Nephron progenitor cell (in vitro differentiated cells): ENCODE results near the gene MORN5.

Experiments used
- DNase-seq: peaks from one replicate; pipeline ENCODE4 v3.0.0; 2021
- H3K27ac Mint-ChIP-seq: 2 replicates; pipeline ENCODE4 v1.8.0; 2021; ENCODE audit warnings: mild to moderate bottlenecking, moderate library complexity, mixed read lengths
- H3K27me3 Mint-ChIP-seq: 2 replicates; pipeline ENCODE4 v1.8.0; 2021; ENCODE audit warnings: mild to moderate bottlenecking, low read depth, mixed read lengths; ENCODE audit not compliant: poor library complexity
- H3K36me3 Mint-ChIP-seq: 2 replicates; pipeline ENCODE4 v1.8.0; 2021; ENCODE audit warnings: low read depth, mixed read lengths
- H3K4me1 Mint-ChIP-seq: 2 replicates; pipeline ENCODE4 v1.8.0; 2021; ENCODE audit warnings: mixed read lengths
- H3K4me3 Mint-ChIP-seq: 2 replicates; pipeline ENCODE4 v1.8.0; 2021; ENCODE audit warnings: mild to moderate bottlenecking, moderate library complexity, mixed read lengths
- H3K9me3 Mint-ChIP-seq: 2 replicates; pipeline ENCODE4 v1.8.0; 2021; ENCODE audit warnings: mild to moderate bottlenecking, moderate library complexity, mixed read lengths
- TF ChIP-seq, protein P1 (sequence below): fragments of 200-600 bp; sonication (generic); IDR thresholded peaks from 2 replicates; pipeline ENCODE4 v1.5.0; 2021; ENCODE audit warnings: antibody characterized with exemption

The MORN5 gene

DNA sequence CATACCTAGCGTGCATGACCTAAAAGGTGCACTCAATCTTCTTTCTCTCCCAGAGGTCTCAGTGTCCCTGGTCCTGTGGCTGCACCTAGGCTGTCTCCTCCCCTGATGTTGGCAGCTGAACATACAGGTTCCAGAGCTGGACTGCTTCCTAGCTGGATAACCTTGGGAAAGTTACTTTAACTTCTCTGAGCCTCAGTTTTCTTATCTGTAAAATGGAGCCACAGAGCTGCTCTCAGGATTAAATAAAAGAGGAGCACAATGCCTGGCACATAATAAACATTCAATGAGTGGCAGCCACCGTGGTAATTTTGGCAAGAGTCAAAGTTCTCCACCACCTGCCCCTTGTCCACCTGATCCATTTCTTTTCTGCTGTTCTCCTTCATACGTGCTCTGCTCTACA, 14.0 kb downstream of the MORN5 start:
- peaks cover 69% of the 10 kb centered on the region for H3K27me3 Mint-ChIP-seq
- H3K36me3 Mint-ChIP-seq = no peaks in the 10 kb centered on the region
- TF ChIP-seq, protein P1, sequence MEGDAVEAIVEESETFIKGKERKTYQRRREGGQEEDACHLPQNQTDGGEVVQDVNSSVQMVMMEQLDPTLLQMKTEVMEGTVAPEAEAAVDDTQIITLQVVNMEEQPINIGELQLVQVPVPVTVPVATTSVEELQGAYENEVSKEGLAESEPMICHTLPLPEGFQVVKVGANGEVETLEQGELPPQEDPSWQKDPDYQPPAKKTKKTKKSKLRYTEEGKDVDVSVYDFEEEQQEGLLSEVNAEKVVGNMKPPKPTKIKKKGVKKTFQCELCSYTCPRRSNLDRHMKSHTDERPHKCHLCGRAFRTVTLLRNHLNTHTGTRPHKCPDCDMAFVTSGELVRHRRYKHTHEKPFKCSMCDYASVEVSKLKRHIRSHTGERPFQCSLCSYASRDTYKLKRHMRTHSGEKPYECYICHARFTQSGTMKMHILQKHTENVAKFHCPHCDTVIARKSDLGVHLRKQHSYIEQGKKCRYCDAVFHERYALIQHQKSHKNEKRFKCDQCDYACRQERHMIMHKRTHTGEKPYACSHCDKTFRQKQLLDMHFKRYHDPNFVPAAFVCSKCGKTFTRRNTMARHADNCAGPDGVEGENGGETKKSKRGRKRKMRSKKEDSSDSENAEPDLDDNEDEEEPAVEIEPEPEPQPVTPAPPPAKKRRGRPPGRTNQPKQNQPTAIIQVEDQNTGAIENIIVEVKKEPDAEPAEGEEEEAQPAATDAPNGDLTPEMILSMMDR = no peak
- no peak for DNase-seq
- H3K4me1 Mint-ChIP-seq = peaks cover under 1% of the 10 kb centered on the region
- H3K27ac Mint-ChIP-seq = no peak overlapping the region
- no peak overlapping the region for H3K4me3 Mint-ChIP-seq
- H3K9me3 Mint-ChIP-seq = no peaks in the 10 kb centered on the region

DNA sequence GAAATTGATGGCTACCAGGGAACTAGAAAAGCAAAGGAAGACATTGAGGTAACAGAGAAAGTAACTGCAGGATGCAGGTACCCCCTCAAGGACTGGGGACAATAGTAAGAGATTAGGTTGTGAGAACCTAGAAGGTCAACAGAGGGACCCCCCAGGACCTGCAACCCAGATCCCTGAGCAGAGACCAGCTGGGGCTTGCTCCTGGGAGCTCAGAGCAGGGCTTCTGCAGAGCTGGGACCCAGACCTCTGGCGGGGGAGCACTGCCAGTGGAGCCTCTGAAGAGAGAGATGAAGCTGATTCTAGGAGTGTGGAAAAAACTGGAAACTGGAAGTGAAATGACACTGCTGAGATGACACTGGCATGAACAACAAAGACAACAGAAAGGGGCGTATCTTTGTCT, 17.2 kb downstream of the MORN5 start:
- Mint-ChIP-seq H3K27me3 (peaks cover 48% of the 10 kb centered on the region), H3K9me3 (no peaks in the 10 kb centered on the region), H3K4me1 (peaks cover 11% of the 10 kb centered on the region)

DNA sequence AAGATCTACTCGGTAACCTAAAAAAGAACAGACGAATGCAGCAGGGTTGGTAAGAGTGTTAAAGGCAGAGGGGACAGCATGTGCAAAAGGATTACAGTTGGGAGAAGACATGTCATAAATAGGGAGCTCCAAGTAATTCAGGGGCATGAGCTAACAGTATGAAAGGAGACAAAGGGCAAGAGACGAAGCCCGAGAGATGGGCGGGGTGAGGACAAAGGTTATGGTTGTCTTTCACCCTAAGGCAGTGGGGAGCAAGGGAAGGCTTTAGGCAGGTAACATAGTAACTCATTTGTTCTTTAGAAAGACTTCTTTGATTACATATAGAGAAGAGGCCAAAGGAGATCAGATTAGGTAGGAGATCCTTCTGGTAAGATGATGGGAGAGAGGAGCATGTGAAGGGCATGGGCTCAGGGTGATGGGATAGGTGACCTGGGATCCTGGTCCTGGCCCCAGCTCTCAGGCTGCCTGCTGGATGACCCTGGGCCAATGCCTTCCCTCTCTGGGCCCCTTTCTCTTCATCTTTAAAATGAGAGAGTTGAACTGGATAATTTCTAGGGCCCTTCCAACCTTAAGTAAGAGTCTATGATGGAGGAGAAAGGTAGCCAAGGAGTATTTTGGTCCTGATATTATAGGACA, 19.5 kb downstream of the MORN5 start:
- TF ChIP-seq, protein P1 = no peak
- Mint-ChIP-seq H3K27ac (no peak overlapping the region), H3K4me3 (no peak overlapping the region), H3K4me1 (peaks cover 11% of the 10 kb centered on the region), H3K27me3 (peaks cover 29% of the 10 kb centered on the region), H3K9me3 (no peaks in the 10 kb centered on the region), H3K36me3 (no peaks in the 10 kb centered on the region)
- no peak for DNase-seq

More for the DNA sequence above, 17.2 kb downstream of the MORN5 start:
- no peak for DNase-seq
- Mint-ChIP-seq H3K27ac (peak overlapping the region; percentile 60), H3K36me3 (no peaks in the 10 kb centered on the region), H3K4me3 (no peak overlapping the region)
- TF ChIP-seq, protein P1 = no peak

DNA sequence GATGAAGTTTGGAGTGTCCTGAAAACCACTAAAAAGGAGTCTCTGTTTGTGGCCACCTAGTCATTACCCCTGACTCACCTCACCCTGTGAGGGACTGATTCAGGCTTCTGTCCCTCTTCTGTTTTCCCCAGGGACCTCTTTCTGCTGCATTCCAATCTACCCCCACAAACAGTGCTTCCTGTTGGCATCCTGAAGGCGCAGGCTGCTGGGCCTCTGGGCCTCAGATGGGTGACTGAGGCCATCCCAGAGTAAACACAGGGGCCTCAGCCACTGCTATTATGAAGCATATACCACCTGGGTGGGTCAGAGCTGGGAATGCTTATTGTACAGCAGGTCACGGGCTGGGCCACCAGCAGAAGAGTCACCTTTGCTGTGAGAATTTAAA, 20.0 kb downstream of the MORN5 start:
- no peak for DNase-seq
- Mint-ChIP-seq H3K4me3 (no peak overlapping the region), H3K27ac (no peak overlapping the region), H3K4me1 (peaks cover 11% of the 10 kb centered on the region), H3K36me3 (no peaks in the 10 kb centered on the region), H3K9me3 (no peaks in the 10 kb centered on the region), H3K27me3 (peaks cover 28% of the 10 kb centered on the region)
- TF ChIP-seq, protein P1 = no peak

DNA sequence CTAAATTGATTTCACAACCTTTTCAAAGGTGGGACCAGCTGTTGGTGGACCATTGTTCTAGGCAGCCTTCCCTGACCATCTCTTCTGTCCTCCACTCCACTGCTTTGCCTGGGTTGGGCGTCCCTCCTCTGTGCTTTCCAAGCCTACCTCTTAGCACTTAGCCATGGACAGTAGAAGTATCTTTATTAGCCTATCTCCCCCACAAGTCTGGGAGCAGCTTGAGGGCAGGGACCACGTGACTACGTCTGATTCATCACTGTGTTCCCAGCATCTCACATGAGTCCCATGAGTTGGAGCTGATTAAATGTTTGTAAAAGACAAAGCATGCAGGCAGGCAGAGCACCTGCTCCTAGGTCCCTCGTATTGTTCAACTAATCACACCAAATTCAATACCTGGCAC, 20.9 kb downstream of the MORN5 start:
- Mint-ChIP-seq H3K27me3 (peaks cover 28% of the 10 kb centered on the region), H3K36me3 (no peaks in the 10 kb centered on the region), H3K9me3 (no peaks in the 10 kb centered on the region), H3K27ac (no peak overlapping the region), H3K4me1 (peaks cover 12% of the 10 kb centered on the region), H3K4me3 (no peak overlapping the region)
- no peak for DNase-seq
- TF ChIP-seq, protein P1 = no peak

DNA sequence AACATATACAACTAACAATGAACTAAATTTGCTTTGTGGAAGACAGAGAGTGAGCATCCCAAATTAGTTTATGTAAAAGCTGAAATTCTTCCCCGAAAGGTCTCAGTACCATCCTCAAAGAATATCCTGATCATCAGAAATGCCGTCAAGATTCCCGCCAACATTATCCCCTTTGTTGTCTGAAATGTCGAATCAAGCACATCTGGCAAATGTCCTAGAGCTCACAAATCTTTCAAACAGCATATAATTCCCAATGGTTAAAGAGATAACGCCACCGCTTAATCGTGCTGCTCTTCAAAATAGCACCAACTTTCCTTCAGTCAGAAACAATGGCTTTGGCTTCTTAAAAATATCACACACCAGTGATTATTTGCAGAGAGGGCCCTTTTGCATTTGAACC, 23.8 kb downstream of the MORN5 start:
- H3K27ac Mint-ChIP-seq = no peak overlapping the region
- H3K4me3 Mint-ChIP-seq = no peak overlapping the region
- TF ChIP-seq, protein P1 = no peak
- no peaks in the 10 kb centered on the region for H3K9me3 Mint-ChIP-seq
- peaks cover 14% of the 10 kb centered on the region for H3K27me3 Mint-ChIP-seq
- H3K36me3 Mint-ChIP-seq = no peaks in the 10 kb centered on the region
- H3K4me1 Mint-ChIP-seq = peaks cover 39% of the 10 kb centered on the region
- no peak for DNase-seq
